Left cardiac atrium (tissue), 4 donors: Measurements from ENCODE around the gene KPNA1. TPM values are rescaled to one million over a fixed set of nuclear protein-coding genes. Genes with fewer than 3 reads are reported as not detected.
A peak's percentile ranks its signal among the peaks of the same experiment; 100 is the strongest.
"Not testable (repeated sequence)": the region's sequence is repeated elsewhere in the genome, so short reads cannot be mapped to it uniquely, and the experiment has no call there.

ENCODE experiments used
- ATAC-seq, 2 donors: fragments of 200-7000 bp; cut with Tn5 transposase; one replicate each; pipeline ENCODE4 v1.9.1; 2020; ENCODE audit warnings: mild to moderate bottlenecking in 2 of 2, moderate library complexity in 2 of 2
- DNase-seq: peaks from one replicate; pipeline ENCODE4 v3.0.0-alpha.2; 2020
- intact Hi-C, 2 donors: fragments of 100-400 bp; cut with DNase I; formaldehyde crosslinking; loops; one replicate each; pipeline versions ENCODE4 v1.14.1 to v1.15.1; 2022 to 2023
- total RNA-seq, 2 donors: library from RNA; stranded (reverse); fragmentation: NEBNext Ultra II Directional; extraction: Animal tissue kit (Norgen Biotek cat#: 25700); gene quantifications; one replicate each; pipeline ENCODE4 v1.2.1, GENCODE V29; 2021
- donor health status: DM: no; HTN: yes; CAD: no.
- donor health status: DM: no; HTN: yes; CAD: no; lungs with severe emphysema.
- donor health status: DM: yes; HTN: yes; CAD: no.
- donor health status: Dilated cardiomyopathy.

KPNA1 gene
- total RNA-seq, 2 donors from 2014 or later, result 44.3 to 63.4 TPM

DNA sequence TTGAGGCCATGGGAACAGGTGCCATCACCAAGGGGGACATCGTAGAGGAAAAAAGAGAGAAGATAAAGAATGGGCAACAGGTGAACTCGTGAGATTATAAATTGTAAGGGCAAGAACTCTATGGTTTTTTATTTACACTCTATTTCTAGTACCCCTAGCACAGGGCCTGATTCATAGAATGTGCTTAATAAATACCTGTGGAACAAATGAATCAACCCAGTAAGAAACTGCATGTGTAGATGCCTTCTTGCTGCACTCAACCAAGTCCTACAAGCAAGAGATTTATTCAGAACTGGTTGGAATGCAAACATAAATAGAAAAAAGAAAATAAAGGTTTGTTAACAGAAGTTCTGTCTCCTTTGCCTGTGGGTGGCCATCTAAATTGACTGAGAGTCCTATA is 18.7 kb upstream of the KPNA1 start:
- ATAC-seq (no peak), DNase-seq (no peak)
- intact Hi-C loops, result no loop called here

- DNase-seq (no peak), ATAC-seq (no peak)
- intact Hi-C loops, result no loop called here
Measured at GRCh38 chr3:122530164-122530563, 15.4 kb upstream of the KPNA1 start.

- intact Hi-C loops, result no loop called here
- DNase-seq, result no peak
- ATAC-seq, result no peak
Measured at GRCh38 chr3:122523317-122523716, 8.6 kb upstream of the KPNA1 start.

DNA sequence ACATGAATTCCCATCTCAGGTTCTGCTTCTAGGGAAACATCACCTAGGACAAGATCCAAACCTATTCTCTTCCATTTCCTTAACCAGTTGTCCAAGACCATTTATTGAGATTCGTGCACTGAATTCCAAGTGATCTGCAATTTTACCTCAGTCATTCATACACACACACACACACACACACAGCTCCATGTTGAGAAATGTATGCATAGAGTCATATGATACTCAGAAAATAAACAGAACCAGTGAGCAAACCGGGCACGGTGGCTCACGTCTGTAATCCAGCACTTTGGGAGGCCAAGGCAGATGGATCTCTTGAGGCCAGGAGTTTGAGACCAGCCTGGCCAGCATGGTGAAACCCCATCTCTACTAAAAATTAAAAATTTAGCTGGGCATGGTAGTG is 6.1 kb upstream of the KPNA1 start:
- no peak for DNase-seq
- intact Hi-C loops, result no loop called here
- no peak for ATAC-seq

GRCh38 chr3:122519693-122520092 is 5.0 kb upstream of the KPNA1 start:
- ATAC-seq (no peak), DNase-seq (no peak)
- intact Hi-C loops, result no loop called here

GRCh38 chr3:122516846-122517360 is 2.2 kb upstream of the KPNA1 start:
- DNase-seq (no peak), ATAC-seq (no peak)
- intact Hi-C loops, result no loop called here

DNA sequence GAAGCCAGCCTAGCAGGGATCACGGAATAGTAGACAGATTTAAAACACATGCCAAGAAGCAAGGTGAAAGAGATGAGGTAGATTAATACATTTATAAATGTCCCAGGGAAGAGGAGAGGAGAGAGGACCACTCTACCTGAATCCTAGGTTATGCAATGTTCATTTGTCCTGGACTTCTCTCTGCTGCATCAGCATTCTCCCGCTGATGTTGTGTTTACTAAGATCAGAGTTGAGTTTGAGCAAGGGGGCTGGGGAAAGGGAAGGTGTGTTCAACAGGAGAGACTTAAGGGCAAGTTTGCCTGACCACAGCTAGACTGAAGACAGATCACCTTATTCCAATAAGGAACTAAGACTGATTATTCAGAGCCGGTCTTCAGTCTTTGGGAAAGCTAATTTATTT is 1.1 kb upstream of the KPNA1 start:
- ATAC-seq, result no peak
- intact Hi-C loops, result no loop called here

DNA sequence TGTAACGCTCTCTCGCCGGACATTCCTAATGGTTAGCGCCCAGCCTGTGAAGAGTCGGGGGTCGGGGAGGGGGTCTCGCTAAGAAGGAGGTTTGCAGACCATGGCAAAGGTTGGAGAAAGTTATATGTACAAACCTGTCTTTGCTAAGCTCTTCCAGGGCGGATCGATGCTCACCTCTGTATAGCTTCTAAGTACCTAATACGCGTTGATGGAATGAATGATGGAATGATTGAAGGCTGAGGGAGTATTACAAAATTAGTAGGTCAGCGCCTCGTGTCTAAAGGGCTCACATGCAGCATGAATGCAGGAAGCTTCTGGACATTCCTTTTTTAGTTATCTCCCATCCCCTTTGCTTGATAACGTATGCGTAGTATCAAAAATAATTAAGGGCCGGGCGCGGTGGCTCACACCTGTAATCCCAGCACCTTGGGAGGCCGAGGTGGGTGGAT is 305 bp upstream of the KPNA1 start:
- ATAC-seq, result no peak
- DNase-seq, result no peak
- intact Hi-C loops, result no loop called here

More for the DNA sequence above, 1.1 kb upstream of the KPNA1 start:
- no peak for DNase-seq

GRCh38 chr3:122513386-122514122 is 1.2 kb downstream of the KPNA1 start:
- intact Hi-C loops, result no loop called here
- ATAC-seq, result no peak

GRCh38 chr3:122512284-122512683 is 2.5 kb downstream of the KPNA1 start:
- DNase-seq (no peak), ATAC-seq (no peak)
- intact Hi-C loops, result no loop called here

More at GRCh38 chr3:122513386-122514122, 1.2 kb downstream of the KPNA1 start:
- no peak for DNase-seq

GRCh38 chr3:122510878-122511535 is 3.7 kb downstream of the KPNA1 start:
- DNase-seq (no peak), ATAC-seq (no peak)
- intact Hi-C loops, result no loop called here

DNA sequence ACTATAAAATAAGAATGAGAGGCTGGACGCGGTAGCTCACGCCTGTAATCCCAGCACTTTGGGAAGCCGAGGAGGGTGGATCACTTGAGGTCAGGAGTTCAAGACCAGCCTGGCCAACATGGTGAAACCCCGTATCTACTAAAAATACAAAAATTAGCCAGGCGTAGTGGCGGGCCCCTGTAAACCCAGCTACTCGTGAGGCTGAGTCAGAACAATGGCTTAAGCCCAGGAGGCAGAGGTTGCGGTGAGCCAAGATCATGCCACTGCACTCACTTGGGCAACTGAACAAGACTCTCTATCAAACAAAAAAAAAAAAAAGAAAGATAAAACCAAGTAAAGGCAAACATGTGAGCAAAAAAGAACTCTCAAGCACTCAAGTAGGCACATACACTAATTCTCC is 5.8 kb downstream of the KPNA1 start:
- intact Hi-C loops, DNase-seq: not testable (repeated sequence)
- peak in 1 of 2 donors; percentile 46 for ATAC-seq

DNA sequence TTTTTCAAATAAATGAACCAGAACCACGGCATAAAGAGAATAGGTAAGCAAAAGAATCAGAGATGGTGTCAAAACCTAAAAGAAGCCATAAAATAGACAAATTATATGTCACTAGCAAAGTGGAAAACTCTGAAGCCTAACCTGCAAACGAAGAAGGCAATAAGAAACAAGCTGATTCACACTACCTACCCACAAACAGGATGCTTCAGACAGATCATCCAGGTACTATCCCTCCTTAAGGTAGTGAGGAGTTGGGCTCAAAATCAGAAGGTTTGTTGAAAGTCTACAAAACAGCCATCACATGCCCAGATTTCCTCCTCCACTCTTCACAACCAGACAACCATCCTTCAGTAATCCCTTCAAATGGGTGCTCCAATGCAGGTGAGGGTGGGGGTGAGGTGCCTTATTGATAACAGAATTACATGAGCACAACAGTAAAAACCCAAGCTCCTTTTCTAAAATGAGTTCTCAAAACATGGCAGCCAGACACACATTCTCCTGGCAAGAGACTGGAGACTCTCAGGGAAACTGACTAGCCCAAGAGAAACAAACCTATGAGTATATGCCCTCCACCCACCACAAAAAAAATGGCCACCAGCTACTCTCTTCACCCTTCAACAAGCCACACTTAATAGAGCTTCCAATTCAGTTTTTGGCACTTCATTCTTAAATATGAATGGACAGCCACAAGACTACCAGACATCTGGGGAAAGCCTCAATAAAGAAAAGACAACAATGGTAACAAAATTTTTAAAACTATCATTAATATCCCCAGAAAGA is 6.4 kb downstream of the KPNA1 start:
- no peak for ATAC-seq
- no peak for DNase-seq
- intact Hi-C loops, result no loop called here

- DNase-seq, result no peak
- intact Hi-C loops, result no loop called here
- no peak for ATAC-seq
Measured at GRCh38 chr3:122506450-122506849, 8.3 kb downstream of the KPNA1 start.

DNA sequence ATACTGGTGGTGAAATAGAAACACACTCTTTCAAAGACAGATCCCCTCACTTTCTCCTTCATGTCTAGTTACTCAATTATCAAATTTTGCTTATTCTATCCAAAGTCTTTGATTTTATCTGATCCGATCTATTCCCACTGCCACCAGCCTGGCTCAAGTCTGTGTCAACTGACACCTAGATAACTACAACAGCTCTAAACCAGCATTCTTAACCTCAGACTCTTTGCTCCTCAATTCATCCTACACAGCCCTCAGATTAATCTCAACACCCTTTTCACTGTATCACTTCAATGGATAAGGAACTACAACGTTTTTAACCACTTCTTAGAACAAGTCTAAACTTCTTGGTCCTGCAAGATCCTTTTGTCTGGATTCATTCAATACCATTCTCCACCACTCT is 9.1 kb downstream of the KPNA1 start:
- intact Hi-C loops, result no loop called here
- ATAC-seq (no peak), DNase-seq (no peak)

DNA sequence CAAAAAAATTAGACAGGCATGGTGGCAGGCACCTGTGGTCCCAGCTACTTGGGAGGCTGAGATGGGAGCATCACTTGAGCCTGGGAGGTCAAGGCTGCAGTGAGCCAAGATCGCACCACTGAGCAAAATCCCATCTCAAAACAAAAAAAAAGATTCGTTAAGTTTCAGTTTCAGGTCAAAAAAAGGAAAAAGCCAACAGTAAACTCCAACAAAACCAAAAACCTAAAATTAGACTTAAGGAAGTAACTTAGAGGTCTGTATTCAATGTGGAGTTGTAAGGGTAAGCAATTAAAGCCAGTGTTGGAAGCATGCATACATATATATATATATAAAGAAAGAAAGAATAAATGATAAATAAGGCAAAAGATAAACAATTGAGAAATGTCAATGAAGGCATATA is 11.8 kb downstream of the KPNA1 start:
- no peak for DNase-seq
- ATAC-seq, result no peak
- intact Hi-C loops, result no loop called here

DNA sequence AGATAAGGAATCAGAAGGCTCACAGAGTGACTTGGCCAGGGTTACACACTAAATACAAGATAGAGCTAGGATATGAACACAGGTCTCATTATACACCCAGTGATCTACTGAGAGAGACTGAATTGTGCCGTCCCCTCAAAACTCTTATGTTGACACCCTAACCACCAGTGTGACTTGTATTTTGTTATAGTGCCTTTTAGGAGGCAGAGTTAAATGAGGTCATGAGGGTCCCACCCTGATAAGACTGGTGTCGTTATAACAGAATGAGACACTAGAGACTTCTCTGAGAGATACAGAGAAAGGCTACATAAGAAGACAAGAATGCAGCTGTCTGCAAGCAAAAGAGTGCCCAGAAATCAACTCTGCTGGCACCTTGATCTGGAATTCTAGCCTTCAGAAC is 12.6 kb downstream of the KPNA1 start:
- ATAC-seq (peak; percentile 19 to 59), DNase-seq (no peak)
- intact Hi-C loops, result no loop called here

DNA sequence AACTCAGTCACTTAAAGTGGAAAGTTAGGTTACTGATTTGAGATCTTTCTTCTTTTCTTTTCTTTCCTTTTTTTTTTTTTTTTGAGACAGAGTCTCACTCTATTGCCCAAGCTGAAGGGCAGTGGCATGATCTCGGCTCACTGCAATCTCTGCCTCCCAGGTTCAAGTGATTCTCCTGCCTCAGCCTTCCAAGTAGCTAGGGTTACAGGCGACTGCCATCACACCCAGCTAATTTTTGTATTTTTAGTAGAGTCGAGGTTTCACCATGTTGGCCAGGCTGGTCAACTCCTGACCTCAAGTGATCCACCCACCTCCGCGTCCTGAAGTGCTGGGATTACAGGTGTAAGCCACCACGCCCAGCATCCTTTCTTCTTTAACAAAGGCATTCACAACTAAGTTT is 13.8 kb downstream of the KPNA1 start:
- DNase-seq, intact Hi-C loops, ATAC-seq: not testable (repeated sequence)

DNA sequence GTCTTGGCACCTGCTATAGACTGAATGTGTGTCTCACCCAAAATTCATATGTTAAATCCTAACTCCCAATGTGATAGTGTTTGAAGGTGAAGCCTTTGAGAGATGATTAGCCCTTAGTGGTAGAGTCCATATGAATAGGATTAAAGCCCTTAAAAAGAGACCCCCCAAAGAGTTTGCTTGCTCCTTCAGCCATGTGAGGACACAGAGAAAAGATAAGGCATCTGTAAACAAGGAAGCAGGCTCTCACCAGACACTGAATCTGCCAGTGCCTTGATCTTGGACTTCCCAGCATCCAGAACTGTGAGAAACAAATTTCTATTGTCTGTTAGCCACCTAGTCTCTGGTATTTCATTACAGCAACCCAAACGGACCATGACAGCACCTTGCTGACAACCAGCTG is 16.6 kb downstream of the KPNA1 start:
- ATAC-seq, result no peak
- DNase-seq, result no peak
- intact Hi-C loops, result no loop called here

DNA sequence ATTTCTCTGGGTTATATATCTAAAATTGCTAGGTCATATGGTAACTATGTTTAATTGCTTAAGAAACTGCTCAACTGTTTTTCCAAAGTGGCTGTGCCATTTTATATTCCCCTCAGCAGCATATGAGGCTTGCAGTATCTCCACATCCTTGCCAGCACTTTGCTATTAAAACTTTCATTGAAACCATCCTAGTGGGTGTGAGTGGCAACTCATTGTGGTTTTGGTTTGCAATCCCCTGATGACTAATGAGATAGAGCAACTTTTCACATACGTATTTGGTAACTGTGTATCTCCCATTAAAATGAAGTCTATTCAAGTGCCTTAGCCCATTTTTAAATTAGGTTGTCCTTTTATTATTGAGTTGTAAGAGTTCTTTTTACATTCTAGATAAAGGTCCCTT is 17.3 kb downstream of the KPNA1 start:
- ATAC-seq (peak in 1 of 2 donors; percentile 76), DNase-seq (no peak)
- intact Hi-C loops, result no loop called here
